ENCODE data around the gene GALNTL6.
"Not testable (repeated sequence)": the region's sequence is repeated elsewhere in the genome, so short reads cannot be mapped to it uniquely, and the experiment has no call there.

GALNTL6 gene

DNA sequence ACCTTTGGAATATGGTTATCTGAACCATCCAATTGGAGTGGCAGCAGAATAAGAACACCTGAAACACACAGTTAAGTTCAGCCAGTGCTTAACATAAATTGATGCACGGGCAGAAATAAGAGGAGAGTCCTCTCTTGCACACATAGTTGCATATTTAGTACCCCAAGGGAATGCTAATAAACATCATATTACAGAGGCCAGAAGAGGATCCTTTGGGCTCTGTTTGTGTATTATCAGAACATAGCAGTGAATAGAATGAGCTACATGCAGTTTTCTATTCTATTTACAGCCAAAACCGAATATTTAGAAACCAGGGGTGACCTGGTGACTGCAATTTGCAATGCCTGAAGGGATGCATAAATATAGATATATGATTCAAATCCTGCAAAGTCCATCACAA, 1054.6 kb downstream of the GALNTL6 start:
- Mint-ChIP-seq H3K27ac (no peak overlapping the region), H3K27me3 (ENCODE audit: low read depth) (no peaks in the 10 kb centered on the region), H3K4me1 (ENCODE audit: low read depth) (no peaks in the 10 kb centered on the region), H3K9me3 (no peaks in the 10 kb centered on the region), H3K36me3 (ENCODE audit: low read depth) (no peaks in the 10 kb centered on the region), H3K4me3 (no peak overlapping the region)
- DNase-seq (ENCODE audit: low spot score), result no peak

DNA sequence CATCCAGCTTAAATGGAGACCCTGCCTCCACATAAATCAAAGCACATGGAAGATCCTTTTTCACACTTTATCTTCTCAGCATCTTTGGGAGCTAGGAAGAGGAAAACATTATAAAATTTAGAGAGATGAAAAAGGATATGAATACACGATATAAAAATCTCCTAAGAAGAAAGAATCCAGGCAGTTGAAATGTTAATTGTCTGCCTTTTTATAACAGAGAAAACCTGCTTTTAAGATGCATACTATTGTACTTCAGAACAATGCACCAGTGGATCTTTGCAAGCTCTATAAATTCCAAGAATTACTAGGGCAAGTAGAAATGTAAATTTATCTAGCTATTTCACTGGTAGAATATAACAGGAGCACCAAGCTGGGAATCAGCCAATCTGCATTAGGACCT, 1055.1 kb downstream of the GALNTL6 start:
- Mint-ChIP-seq H3K4me1 (ENCODE audit: low read depth) (no peaks in the 10 kb centered on the region), H3K27me3 (ENCODE audit: low read depth) (no peaks in the 10 kb centered on the region), H3K36me3 (ENCODE audit: low read depth) (no peaks in the 10 kb centered on the region), H3K4me3 (no peak overlapping the region), H3K9me3 (no peaks in the 10 kb centered on the region), H3K27ac (no peak overlapping the region)
- no peak for DNase-seq (ENCODE audit: low spot score)

DNA sequence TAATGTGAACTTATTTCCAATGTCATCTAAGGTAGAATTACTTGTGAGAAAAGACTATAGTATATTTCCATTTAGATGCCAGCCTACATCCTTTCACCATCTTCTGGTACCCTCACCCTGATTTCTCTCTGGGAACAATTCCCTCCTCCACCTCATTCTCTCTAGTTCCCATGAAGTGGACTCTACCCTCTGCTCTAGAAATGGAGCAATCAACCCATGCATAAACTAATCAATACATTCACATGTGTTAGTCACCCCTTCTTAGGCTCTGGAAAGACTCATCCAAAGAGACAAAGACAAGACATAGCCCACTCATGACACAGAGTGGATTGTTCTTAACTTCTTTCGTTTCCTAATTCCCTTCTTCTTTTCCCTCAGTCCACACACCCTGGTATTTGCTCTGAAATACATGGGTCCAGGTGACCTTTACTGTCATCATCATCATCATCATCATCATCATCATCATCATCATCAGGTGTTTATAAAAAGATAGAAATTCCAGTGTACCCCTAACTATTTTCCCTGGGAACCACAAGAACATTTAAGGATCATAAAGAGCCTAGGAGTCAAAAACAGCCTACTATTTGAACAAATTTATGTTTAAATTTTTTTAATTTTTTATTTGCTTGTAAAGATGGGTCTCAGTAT, 1056.5 kb downstream of the GALNTL6 start:
- Mint-ChIP-seq H3K27ac (no peak overlapping the region), H3K4me3 (no peak overlapping the region), H3K4me1 (ENCODE audit: low read depth) (no peaks in the 10 kb centered on the region), H3K27me3 (ENCODE audit: low read depth) (no peaks in the 10 kb centered on the region), H3K9me3 (no peaks in the 10 kb centered on the region), H3K36me3 (ENCODE audit: low read depth) (no peaks in the 10 kb centered on the region)
- no peak for DNase-seq (ENCODE audit: low spot score)

DNA sequence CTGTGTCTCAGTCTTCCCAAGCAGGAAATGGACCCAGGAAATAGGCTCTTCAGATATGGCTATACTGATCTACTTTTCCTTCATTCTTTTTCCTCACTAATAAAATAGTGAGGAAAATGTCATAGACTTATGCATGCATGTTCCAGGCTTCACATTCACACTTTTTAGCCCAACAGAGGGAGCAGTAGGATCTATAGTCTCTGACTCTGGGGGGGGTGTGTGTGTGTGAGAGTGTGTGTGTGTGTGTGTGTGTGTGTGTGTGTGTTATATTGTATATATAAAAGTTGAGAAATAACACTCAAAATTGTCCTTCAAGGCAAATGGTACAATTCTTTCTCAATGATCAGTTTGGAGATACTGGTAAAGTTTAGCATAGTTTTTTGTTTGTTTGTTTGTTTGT, 1058.2 kb downstream of the GALNTL6 start:
- Mint-ChIP-seq H3K36me3 (ENCODE audit: low read depth) (no peaks in the 10 kb centered on the region), H3K9me3 (no peaks in the 10 kb centered on the region), H3K27ac (no peak overlapping the region), H3K27me3 (ENCODE audit: low read depth) (no peaks in the 10 kb centered on the region), H3K4me1 (ENCODE audit: low read depth) (no peaks in the 10 kb centered on the region), H3K4me3 (no peak overlapping the region)
- DNase-seq (ENCODE audit: low spot score), result no peak

GRCh38 chr4:172874944-172875343, 1061.7 kb downstream of the GALNTL6 start:
- H3K36me3 Mint-ChIP-seq (ENCODE audit: low read depth), result no peaks in the 10 kb centered on the region
- H3K4me3 Mint-ChIP-seq, result no peak overlapping the region
- DNase-seq (ENCODE audit: low spot score), result no peak
- H3K27ac Mint-ChIP-seq, result no peak overlapping the region
- H3K27me3 Mint-ChIP-seq (ENCODE audit: low read depth), result no peaks in the 10 kb centered on the region
- no peaks in the 10 kb centered on the region for H3K9me3 Mint-ChIP-seq
- no peaks in the 10 kb centered on the region for H3K4me1 Mint-ChIP-seq (ENCODE audit: low read depth)

- Mint-ChIP-seq H3K27me3 (ENCODE audit: low read depth) (no peaks in the 10 kb centered on the region), H3K36me3 (ENCODE audit: low read depth) (no peaks in the 10 kb centered on the region), H3K27ac (no peak overlapping the region), H3K4me3 (no peak overlapping the region), H3K4me1 (ENCODE audit: low read depth) (no peaks in the 10 kb centered on the region), H3K9me3 (no peaks in the 10 kb centered on the region)
- DNase-seq (ENCODE audit: low spot score), result no peak
Observed at GRCh38 chr4:172876394-172876793, 1063.2 kb downstream of the GALNTL6 start.

- Mint-ChIP-seq H3K4me3 (no peak overlapping the region), H3K36me3 (ENCODE audit: low read depth) (no peaks in the 10 kb centered on the region), H3K27ac (no peak overlapping the region), H3K9me3 (no peaks in the 10 kb centered on the region), H3K4me1 (ENCODE audit: low read depth) (no peaks in the 10 kb centered on the region), H3K27me3 (ENCODE audit: low read depth) (no peaks in the 10 kb centered on the region)
- DNase-seq (ENCODE audit: low spot score), result no peak
Observed at GRCh38 chr4:172881645-172882044, 1068.4 kb downstream of the GALNTL6 start.

GRCh38 chr4:172887358-172887757, 1074.2 kb downstream of the GALNTL6 start:
- not testable (repeated sequence) for H3K27ac Mint-ChIP-seq; H3K27me3 Mint-ChIP-seq (ENCODE audit: low read depth); H3K36me3 Mint-ChIP-seq (ENCODE audit: low read depth); H3K9me3 Mint-ChIP-seq; DNase-seq (ENCODE audit: low spot score); H3K4me3 Mint-ChIP-seq; H3K4me1 Mint-ChIP-seq (ENCODE audit: low read depth)

GRCh38 chr4:172887959-172888358, 1074.8 kb downstream of the GALNTL6 start:
- DNase-seq (ENCODE audit: low spot score), result no peak
- H3K4me1 Mint-ChIP-seq (ENCODE audit: low read depth), result no peaks in the 10 kb centered on the region

DNA sequence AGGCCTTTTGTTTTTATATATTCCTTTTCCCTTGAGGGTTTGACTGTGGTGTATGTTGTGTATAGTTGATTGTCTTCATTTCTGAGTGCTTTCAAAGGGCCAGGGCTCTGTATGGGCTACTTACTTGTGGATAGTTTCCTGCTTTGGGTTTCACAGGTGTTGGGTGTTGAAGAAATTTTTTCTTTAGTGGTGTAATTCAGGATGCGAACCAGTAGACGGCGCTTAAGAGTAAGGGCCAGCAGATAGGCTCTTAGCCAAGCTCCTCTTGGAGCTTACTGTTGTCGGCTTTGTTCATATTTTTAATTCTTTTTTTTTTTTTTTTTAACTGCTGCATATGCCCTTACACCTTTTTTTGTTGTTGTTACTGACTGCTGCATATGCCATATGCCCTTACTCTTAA, 1079.1 kb downstream of the GALNTL6 start:
- Mint-ChIP-seq H3K9me3 (no peaks in the 10 kb centered on the region), H3K4me1 (ENCODE audit: low read depth) (no peaks in the 10 kb centered on the region), H3K27ac (no peak overlapping the region), H3K36me3 (ENCODE audit: low read depth) (no peaks in the 10 kb centered on the region), H3K4me3 (no peak overlapping the region), H3K27me3 (ENCODE audit: low read depth) (no peaks in the 10 kb centered on the region)
- DNase-seq (ENCODE audit: low spot score), result no peak

More at GRCh38 chr4:172887959-172888358, 1074.8 kb downstream of the GALNTL6 start:
- H3K36me3 Mint-ChIP-seq (ENCODE audit: low read depth), result no peaks in the 10 kb centered on the region
- no peaks in the 10 kb centered on the region for H3K9me3 Mint-ChIP-seq
- H3K27me3 Mint-ChIP-seq (ENCODE audit: low read depth), result no peaks in the 10 kb centered on the region
- no peak overlapping the region for H3K4me3 Mint-ChIP-seq
- no peak overlapping the region for H3K27ac Mint-ChIP-seq

- no peaks in the 10 kb centered on the region for H3K4me1 Mint-ChIP-seq (ENCODE audit: low read depth)
- no peak for DNase-seq (ENCODE audit: low spot score)
- no peaks in the 10 kb centered on the region for H3K9me3 Mint-ChIP-seq
- H3K27ac Mint-ChIP-seq, result no peak overlapping the region
- H3K4me3 Mint-ChIP-seq, result no peak overlapping the region
- no peaks in the 10 kb centered on the region for H3K27me3 Mint-ChIP-seq (ENCODE audit: low read depth)
- H3K36me3 Mint-ChIP-seq (ENCODE audit: low read depth), result no peaks in the 10 kb centered on the region
Observed at GRCh38 chr4:172895699-172896098, 1082.5 kb downstream of the GALNTL6 start.

DNA sequence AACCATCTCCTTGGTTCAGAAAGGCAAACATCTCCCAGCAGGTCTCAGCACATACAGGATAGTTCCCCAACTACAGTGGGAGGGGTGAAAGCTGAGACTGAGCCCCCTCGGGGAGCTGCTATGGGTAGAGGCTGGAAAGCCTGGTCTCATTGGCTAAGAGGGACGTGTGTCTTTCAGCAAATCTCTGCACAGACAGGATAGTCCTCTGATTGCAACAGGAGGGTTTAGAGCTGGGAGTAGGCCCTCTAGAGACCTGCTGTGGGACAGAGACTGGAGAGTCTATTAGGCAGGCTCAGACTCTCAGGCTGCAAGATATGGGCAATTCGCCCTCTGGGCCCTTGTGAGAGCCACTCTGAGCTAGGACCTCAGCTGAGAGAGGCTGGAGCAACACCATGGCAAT, 1083.8 kb downstream of the GALNTL6 start:
- Mint-ChIP-seq H3K27ac (no peak overlapping the region), H3K4me1 (ENCODE audit: low read depth) (no peaks in the 10 kb centered on the region), H3K9me3 (no peaks in the 10 kb centered on the region), H3K4me3 (no peak overlapping the region), H3K36me3 (ENCODE audit: low read depth) (no peaks in the 10 kb centered on the region), H3K27me3 (ENCODE audit: low read depth) (no peaks in the 10 kb centered on the region)
- DNase-seq (ENCODE audit: low spot score), result no peak

DNA sequence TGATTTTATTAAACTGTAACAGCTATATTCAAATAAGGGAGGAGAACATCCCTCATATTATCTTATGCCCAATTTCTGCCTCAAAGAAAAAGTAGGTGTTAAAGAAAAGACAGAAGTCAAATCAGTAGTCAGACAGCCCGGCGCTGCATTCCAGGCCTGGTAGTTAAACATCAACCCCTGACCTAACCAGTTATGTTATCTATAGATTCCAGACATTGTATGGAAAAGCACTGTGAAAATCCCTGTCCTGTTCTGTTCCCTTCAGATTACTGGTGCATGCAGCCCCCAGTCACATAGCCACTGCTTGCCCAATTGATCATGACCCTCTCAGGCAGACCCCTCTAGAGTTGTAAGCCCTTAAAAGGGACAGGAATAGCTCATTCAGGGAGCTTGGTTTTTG, 1085.5 kb downstream of the GALNTL6 start:
- Mint-ChIP-seq H3K9me3 (no peaks in the 10 kb centered on the region), H3K4me1 (ENCODE audit: low read depth) (no peaks in the 10 kb centered on the region), H3K27me3 (ENCODE audit: low read depth) (no peaks in the 10 kb centered on the region), H3K4me3 (no peak overlapping the region), H3K27ac (no peak overlapping the region), H3K36me3 (ENCODE audit: low read depth) (no peaks in the 10 kb centered on the region)
- no peak for DNase-seq (ENCODE audit: low spot score)

DNA sequence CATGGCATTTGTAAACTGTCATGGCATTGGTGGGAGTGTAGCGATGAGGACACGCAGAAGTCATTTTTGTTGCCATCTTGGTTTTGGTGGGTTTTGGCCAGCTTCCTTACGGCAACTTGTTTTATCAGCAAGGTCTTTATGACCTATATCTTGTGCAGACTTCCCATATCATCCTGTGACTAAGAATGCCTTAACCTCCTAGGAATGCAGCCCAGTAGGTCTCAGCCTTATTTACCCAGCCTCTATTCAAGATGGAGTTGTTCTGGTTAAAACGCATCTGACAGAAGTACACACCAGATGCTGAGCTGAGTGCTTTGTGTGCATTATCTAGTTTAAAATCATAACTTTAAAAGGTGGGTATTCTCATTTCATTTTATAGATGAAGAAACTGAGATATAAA, 1086.7 kb downstream of the GALNTL6 start:
- DNase-seq (ENCODE audit: low spot score), result no peak
- Mint-ChIP-seq H3K9me3 (no peaks in the 10 kb centered on the region), H3K27me3 (ENCODE audit: low read depth) (no peaks in the 10 kb centered on the region), H3K36me3 (ENCODE audit: low read depth) (no peaks in the 10 kb centered on the region), H3K4me1 (ENCODE audit: low read depth) (no peaks in the 10 kb centered on the region), H3K4me3 (no peak overlapping the region), H3K27ac (no peak overlapping the region)

- no peaks in the 10 kb centered on the region for H3K9me3 Mint-ChIP-seq
- no peak overlapping the region for H3K4me3 Mint-ChIP-seq
- no peak for DNase-seq (ENCODE audit: low spot score)
- H3K27ac Mint-ChIP-seq, result no peak overlapping the region
- no peaks in the 10 kb centered on the region for H3K4me1 Mint-ChIP-seq (ENCODE audit: low read depth)
- no peaks in the 10 kb centered on the region for H3K36me3 Mint-ChIP-seq (ENCODE audit: low read depth)
- no peaks in the 10 kb centered on the region for H3K27me3 Mint-ChIP-seq (ENCODE audit: low read depth)
Observed at GRCh38 chr4:172900900-172901299, 1087.7 kb downstream of the GALNTL6 start.

Measured in T-helper 2 cell treated with Interferon-gamma antibody and Interleukin-4, amounts not matched to agents 5 μg/mL and 100 μg/mL, for 36 hours (primary cell).